Fibroblast of villous mesenchyme (primary cell): Measurements from ENCODE around the gene POLR3C. TPM values are rescaled to one million over a fixed set of nuclear protein-coding genes. Genes with fewer than 3 reads are reported as not detected.
A peak's percentile ranks its signal among the peaks of the same experiment; 100 is the strongest.

Experiments
- DNase-seq: peaks from one replicate; pipeline ENCODE4 v3.0.0-alpha.2; 2010; ENCODE audit warnings: low read depth
- H3K4me3 ChIP-seq: 2 replicates; pipeline ENCODE4 v1.5.1; 2011; ENCODE audit warnings: low read depth, mild to moderate bottlenecking, low read length
- CTCF ChIP-seq: IDR thresholded peaks from 2 replicates; pipeline ENCODE4 v1.5.1; 2012; ENCODE audit warnings: low read depth, mild to moderate bottlenecking, low read length; ENCODE audit not compliant: insufficient read depth
- total RNA-seq: library from RNA; depleted of rRNA; stranded (reverse); fragments of >200 nt; gene quantifications from 2 replicates; pipeline ENCODE4 v1.2.3, GENCODE V29; 2012

POLR3C gene
- total RNA-seq = 41.5 and 53.1 TPM in 2 replicates

GRCh38 chr1:145823565-145824498 is at the start of gene POLR3C, which contains the start of gene RNF115:
POLR3C (plus strand) TSS chr1:145824200; CDS start chr1:145825777, 1,577 bp downstream.
RNF115 (minus strand) TSS chr1:145824095; CDS start chr1:145823873, 222 bp downstream.
- peak within 1 kb of the TSS; percentile 96 for H3K4me3 ChIP-seq
- TF ChIP-seq CTCF = no peak
- DNase-seq = peak; percentile 94

GRCh38 chr1:145777357-145778145 is 46.4 kb upstream of the POLR3C start:
- peak; percentile 35 for DNase-seq
- H3K4me3 ChIP-seq = no peak overlapping the region
- TF ChIP-seq CTCF = no peak

GRCh38 chr1:145778146-145778540 is 45.9 kb upstream of the POLR3C start:
- TF ChIP-seq CTCF = no peak
- DNase-seq = no peak
- H3K4me3 ChIP-seq = no peak overlapping the region

GRCh38 chr1:145782272-145783099 is 41.5 kb upstream of the POLR3C start:
- DNase-seq = peak; percentile 71
- H3K4me3 ChIP-seq = no peak overlapping the region
- no peak for TF ChIP-seq CTCF

- H3K4me3 ChIP-seq = no peak overlapping the region
- DNase-seq = no peak
- TF ChIP-seq CTCF = no peak
Observed at GRCh38 chr1:145784409-145784808, 39.6 kb upstream of the POLR3C start.

- TF ChIP-seq CTCF = no peak
- no peak for DNase-seq
- H3K4me3 ChIP-seq = no peak overlapping the region
Observed at GRCh38 chr1:145785547-145785946, 38.5 kb upstream of the POLR3C start.
